ENCODE data around the gene HSPB7.

DNA sequence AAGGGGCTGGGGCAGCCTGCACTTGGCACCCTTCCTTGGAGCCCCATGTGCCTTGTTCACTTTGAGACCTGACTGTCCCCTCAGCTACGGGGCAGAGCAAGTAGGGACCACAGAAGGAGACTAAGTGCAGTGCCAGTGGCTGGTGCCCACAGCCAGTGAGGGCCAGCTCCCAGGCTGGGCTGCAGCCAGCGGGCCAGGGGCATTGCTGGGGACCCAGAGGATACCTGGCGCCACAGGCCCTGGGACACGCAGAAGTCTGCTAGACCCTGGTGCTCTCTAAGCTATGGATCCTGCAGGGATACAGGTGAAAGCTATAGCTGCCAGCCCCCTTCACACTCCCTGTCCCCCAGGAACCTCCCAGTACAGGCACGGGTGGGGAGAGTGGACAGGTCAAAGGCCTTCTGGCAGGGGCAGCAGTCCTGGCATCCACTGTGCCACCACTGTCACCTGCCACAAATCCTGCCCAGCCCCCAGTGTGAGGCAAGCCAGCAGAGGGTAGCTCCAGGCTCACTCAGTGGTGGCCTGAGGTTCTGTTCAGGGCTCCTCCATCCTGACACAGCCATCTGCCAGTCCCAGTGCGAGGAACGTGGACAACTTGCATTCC, 5.3 kb upstream of the HSPB7 start:
- TF ChIP-seq, protein P1, sequence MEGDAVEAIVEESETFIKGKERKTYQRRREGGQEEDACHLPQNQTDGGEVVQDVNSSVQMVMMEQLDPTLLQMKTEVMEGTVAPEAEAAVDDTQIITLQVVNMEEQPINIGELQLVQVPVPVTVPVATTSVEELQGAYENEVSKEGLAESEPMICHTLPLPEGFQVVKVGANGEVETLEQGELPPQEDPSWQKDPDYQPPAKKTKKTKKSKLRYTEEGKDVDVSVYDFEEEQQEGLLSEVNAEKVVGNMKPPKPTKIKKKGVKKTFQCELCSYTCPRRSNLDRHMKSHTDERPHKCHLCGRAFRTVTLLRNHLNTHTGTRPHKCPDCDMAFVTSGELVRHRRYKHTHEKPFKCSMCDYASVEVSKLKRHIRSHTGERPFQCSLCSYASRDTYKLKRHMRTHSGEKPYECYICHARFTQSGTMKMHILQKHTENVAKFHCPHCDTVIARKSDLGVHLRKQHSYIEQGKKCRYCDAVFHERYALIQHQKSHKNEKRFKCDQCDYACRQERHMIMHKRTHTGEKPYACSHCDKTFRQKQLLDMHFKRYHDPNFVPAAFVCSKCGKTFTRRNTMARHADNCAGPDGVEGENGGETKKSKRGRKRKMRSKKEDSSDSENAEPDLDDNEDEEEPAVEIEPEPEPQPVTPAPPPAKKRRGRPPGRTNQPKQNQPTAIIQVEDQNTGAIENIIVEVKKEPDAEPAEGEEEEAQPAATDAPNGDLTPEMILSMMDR (IDR thresholded peaks at IDR 0.05; ENCODE audit: insufficient read depth, low read length), result no peak
- no peak for TF ChIP-seq POLR2AphosphoS5 (IDR thresholded peaks at IDR 0.05; ENCODE audit: low read depth)

All from HL-60 (cell line).